ENCODE data around the gene TTLL9.

DNA sequence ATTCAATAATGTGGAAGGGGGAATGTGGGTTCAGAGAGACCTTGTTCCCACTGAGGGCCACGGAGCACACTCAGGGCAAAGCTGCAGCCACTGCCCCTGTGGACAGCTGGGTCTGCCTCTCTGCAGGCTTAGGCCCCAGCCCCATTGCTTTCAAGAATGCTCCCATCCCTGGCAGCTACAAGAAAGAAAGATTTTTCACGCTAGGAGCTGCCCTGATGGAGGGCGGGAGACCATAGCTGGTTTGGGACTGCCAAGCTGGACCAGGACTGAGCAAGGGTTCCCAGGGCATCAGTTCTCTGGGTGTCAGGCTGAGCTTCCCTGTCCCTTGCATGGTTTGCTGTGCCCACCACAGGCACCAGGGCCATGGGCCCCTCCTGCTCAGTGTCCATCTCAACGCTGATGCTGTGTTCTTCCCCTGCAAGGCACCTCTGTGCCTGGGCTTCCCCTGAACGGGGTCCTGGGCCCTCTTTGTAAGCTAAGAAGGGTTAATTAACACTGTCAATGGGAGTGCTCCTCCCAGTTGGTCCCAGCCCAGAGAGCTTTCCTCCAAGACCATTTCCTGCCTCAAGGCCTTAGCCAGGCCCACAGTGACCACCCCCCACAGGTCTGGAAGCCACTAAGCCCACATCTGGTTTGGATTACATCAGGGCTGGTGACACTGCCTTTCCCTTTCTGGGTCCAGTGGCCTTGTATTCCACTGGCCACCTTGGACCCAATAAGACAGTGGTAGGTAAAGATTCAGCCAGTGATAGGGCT is 33.4 kb upstream of the TTLL9 start:
- TF ChIP-seq, protein P1, sequence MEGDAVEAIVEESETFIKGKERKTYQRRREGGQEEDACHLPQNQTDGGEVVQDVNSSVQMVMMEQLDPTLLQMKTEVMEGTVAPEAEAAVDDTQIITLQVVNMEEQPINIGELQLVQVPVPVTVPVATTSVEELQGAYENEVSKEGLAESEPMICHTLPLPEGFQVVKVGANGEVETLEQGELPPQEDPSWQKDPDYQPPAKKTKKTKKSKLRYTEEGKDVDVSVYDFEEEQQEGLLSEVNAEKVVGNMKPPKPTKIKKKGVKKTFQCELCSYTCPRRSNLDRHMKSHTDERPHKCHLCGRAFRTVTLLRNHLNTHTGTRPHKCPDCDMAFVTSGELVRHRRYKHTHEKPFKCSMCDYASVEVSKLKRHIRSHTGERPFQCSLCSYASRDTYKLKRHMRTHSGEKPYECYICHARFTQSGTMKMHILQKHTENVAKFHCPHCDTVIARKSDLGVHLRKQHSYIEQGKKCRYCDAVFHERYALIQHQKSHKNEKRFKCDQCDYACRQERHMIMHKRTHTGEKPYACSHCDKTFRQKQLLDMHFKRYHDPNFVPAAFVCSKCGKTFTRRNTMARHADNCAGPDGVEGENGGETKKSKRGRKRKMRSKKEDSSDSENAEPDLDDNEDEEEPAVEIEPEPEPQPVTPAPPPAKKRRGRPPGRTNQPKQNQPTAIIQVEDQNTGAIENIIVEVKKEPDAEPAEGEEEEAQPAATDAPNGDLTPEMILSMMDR (IDR thresholded peaks at IDR 0.05), result no peak
- TF ChIP-seq EZH2 (IDR thresholded peaks at IDR 0.05; ENCODE audit: borderline replicate concordance, insufficient read depth, low read depth, low read length, poor library complexity, severe bottlenecking), result no peak

Measured in B cell (primary cell).